Stomach (tissue), 9 donors: ENCODE measurements around the gene SLC29A3. TPM values are rescaled to one million over a fixed set of nuclear protein-coding genes. Genes with fewer than 3 reads are reported as not detected.

Experiments
- DNase-seq, 2 donors: peaks; one replicate each; pipeline versions ENCODE4 v3.0.0 to v3.0.0-alpha.2; 2013 to 2019
- H3K27ac ChIP-seq, 5 donors: fragments of 200-600 bp in 4 of 5; sonication (generic) in 4 of 5; one replicate each; pipeline ENCODE4 v1.5.1; 2013 to 2019; ENCODE audit warnings: mild to moderate bottlenecking in 1 of 5, moderate library complexity in 1 of 5
- H3K27me3 ChIP-seq, 3 donors: fragments of 200-600 bp; sonication (generic); one replicate each; pipeline ENCODE4 v1.5.1; 2017 to 2019; ENCODE audit warnings: mixed run types in 1 of 3
- H3K36me3 ChIP-seq, 4 donors: fragments of 200-600 bp; sonication (generic); 1 replicate in 3 of 4; 2 replicates in 1 of 4; pipeline ENCODE4 v1.5.1; 2016 to 2019
- H3K4me1 ChIP-seq, 4 donors: fragments of 200-600 bp; sonication (generic); one replicate each; pipeline ENCODE4 v1.5.1; 2016 to 2019
- H3K4me3 ChIP-seq, 4 donors: fragments of 200-600 bp; sonication (generic) in 3 of 4; one replicate each; pipeline ENCODE4 v1.5.1; 2016 to 2019; ENCODE audit warnings: mild to moderate bottlenecking in 1 of 4
- H3K9me3 ChIP-seq, 4 donors: fragments of 200-600 bp; sonication (generic); one replicate each; pipeline ENCODE4 v1.5.1; 2016 to 2019
- EP300 ChIP-seq: sonication (generic); formaldehyde crosslinking; IDR thresholded peaks from one replicate; pipeline ENCODE4 v1.6.1; 2017; ENCODE audit warnings: antibody characterized with exemption
- POLR2A ChIP-seq, 4 donors: fragments of 450-650 bp; IDR thresholded peaks; one replicate each; pipeline ENCODE4 v1.6.1; 2016; ENCODE audit warnings: antibody characterized with exemption in 4 of 4, control low read depth in 2 of 4, mild to moderate bottlenecking in 1 of 4, moderate library complexity in 1 of 4
- POLR2AphosphoS5 ChIP-seq, 3 donors: sonication (generic); formaldehyde crosslinking; IDR thresholded peaks; one replicate each; pipeline ENCODE4 v1.6.1; 2016; ENCODE audit warnings: antibody characterized with exemption in 3 of 3
- WGBS, 5 donors: extraction: QIAGEN DNeasy Blood & Tissue Kit in 3 of 5; methylation state at CpG; one replicate each; pipeline versions ENCODE4 v1.1.5 to v1.1.7; 2013 to 2018; 5-methylcytosine and 5-hydroxymethylcytosine counted together
- intact Hi-C: fragments of 100-400 bp; cut with DNase I; formaldehyde crosslinking; loops from one replicate; pipeline ENCODE4 v1.15.1; 2023; ENCODE audit warnings: low total_unique reads
- polyA plus RNA-seq, 3 donors: library from polyadenylated mRNA; stranded (reverse); fragments of 200-250 nt; gene quantifications; one replicate each; pipeline ENCODE4 v1.2.3, GENCODE V29; 2013
- total RNA-seq, 5 donors: library from RNA; depleted of rRNA; stranded (reverse); fragments of >200 nt; gene quantifications; one replicate each; pipeline versions ENCODE4 v1.1.0 to v1.2.3, GENCODE V29; 2014 to 2016
- TF ChIP-seq, protein P1 (sequence below), 7 experiments: fragments of 450-650 bp in 4 of 7; fragments of 200-600 bp in 3 of 7; sonication (generic) in 3 of 7; IDR thresholded peaks; one replicate each; pipeline ENCODE4 v1.5.1; 2016 to 2019; ENCODE audit warnings: antibody characterized with exemption in 7 of 7, control low read depth in 2 of 7, mild to moderate bottlenecking in 1 of 7
- donor health status: healthy with polysubstance abuse.
- donor health status: Bipolar disorder and iron deficiency.
- donor health status: healthy.

Gene SLC29A3
- total and polyA plus RNA-seq, 8 donors: 2.8 to 23.7 (median 4.2) TPM; not detected in 2

GRCh38 chr10:71375952-71376351, 56.9 kb downstream of the SLC29A3 start:
- WGBS, 5 donors: 46 to 53% (median 49%) methylated on average over 3 of the region's 3 CpGs
- H3K27me3 ChIP-seq: no peaks in the 10 kb centered on the region
- TF ChIP-seq EP300 (no peak), POLR2A (IDR thresholded peaks at IDR 0.05) (no peak), POLR2AphosphoS5 (IDR thresholded peaks at IDR 0.05) (no peak)
- TF ChIP-seq, protein P1, sequence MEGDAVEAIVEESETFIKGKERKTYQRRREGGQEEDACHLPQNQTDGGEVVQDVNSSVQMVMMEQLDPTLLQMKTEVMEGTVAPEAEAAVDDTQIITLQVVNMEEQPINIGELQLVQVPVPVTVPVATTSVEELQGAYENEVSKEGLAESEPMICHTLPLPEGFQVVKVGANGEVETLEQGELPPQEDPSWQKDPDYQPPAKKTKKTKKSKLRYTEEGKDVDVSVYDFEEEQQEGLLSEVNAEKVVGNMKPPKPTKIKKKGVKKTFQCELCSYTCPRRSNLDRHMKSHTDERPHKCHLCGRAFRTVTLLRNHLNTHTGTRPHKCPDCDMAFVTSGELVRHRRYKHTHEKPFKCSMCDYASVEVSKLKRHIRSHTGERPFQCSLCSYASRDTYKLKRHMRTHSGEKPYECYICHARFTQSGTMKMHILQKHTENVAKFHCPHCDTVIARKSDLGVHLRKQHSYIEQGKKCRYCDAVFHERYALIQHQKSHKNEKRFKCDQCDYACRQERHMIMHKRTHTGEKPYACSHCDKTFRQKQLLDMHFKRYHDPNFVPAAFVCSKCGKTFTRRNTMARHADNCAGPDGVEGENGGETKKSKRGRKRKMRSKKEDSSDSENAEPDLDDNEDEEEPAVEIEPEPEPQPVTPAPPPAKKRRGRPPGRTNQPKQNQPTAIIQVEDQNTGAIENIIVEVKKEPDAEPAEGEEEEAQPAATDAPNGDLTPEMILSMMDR (IDR thresholded peaks at IDR 0.05): no peak
- DNase-seq: peak in 1 of 2 donors; percentile 32
- peak overlapping the region in 2 of 5 donors; percentile 61 to 91 for H3K27ac ChIP-seq
- H3K9me3 ChIP-seq: no peaks in the 10 kb centered on the region
- no peak overlapping the region for H3K4me3 ChIP-seq
- H3K4me1 ChIP-seq: peaks cover 7 to 37% (median 17%) of the 10 kb centered on the region in 4 donors
- no peaks in the 10 kb centered on the region for H3K36me3 ChIP-seq
- intact Hi-C loops: loop anchor here (10.0 kb wide), 1 partner anchor 51 kb away; no protein-coding TSS in a partner anchor

DNA sequence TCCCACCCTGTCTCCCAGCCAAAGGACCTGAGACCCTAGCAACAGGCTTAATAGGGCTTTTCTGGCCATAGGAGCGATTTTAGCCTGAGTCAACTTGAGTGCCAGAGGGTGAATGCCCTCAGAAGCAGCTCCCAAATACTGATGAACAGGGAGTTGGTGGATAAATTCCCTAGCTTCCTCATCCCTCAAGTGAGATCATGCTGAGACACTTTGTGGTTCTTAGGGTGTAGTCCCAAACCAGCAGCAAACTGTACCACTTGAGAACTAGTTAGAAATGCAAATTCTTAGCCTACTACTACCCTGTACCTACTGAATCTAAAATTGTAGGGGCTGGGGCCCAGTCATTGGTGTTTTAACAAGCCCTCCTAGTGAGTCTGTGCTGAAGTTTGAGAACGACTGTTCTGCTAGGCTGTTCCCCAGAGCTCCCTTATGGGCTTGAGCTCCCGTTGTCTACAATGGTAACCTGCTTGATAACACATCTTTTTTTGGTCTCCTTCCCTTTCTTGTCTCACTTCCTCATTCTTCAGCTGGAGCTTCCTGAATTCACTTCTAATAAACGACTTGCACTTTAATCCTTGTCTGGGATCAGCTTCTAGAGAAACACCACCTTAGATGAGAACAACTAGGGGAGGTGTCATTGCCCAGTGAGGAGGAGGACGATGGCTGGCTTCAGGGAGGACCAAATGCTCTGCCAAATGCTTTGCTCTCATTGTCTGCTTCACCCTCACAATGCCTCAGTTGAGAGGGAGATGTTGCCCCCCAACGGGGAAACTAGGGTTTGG, 59.5 kb downstream of the SLC29A3 start:
- intact Hi-C loops: loop anchor here (10.0 kb wide), 1 partner anchor 54 kb away; no protein-coding TSS in a partner anchor

GRCh38 chr10:71379118-71379766, 60.2 kb downstream of the SLC29A3 start:
- Histone ChIP-seq H3K27me3 (no peaks in the 10 kb centered on the region), H3K9me3 (no peaks in the 10 kb centered on the region), H3K4me3 (no peak overlapping the region), H3K36me3 (no peaks in the 10 kb centered on the region), H3K27ac (no peak overlapping the region), H3K4me1 (peaks cover 7 to 30% (median 17%) of the 10 kb centered on the region in 4 donors)
- TF ChIP-seq POLR2A (IDR thresholded peaks at IDR 0.05) (no peak), POLR2AphosphoS5 (IDR thresholded peaks at IDR 0.05) (no peak), EP300 (no peak)
- TF ChIP-seq, protein P1 (IDR thresholded peaks at IDR 0.05): no peak
- WGBS, 5 donors: 48 to 75% (median 68%) methylated on average over 3 of the region's 3 CpGs
- intact Hi-C loops: loop anchor here (10.0 kb wide), 1 partner anchor 54 kb away; no protein-coding TSS in a partner anchor
- no peak for DNase-seq

More for the DNA sequence above, 59.5 kb downstream of the SLC29A3 start:
- H3K4me1 ChIP-seq: peaks cover 7 to 30% (median 17%) of the 10 kb centered on the region in 4 donors
- no peak for DNase-seq
- no peak overlapping the region for H3K4me3 ChIP-seq
- no peak overlapping the region for H3K27ac ChIP-seq
- 47 to 58% (median 57%) methylated on average over 6 of the region's 6 CpGs for whole genome bisulfite sequencing, 5 donors
- TF ChIP-seq POLR2A (IDR thresholded peaks at IDR 0.05) (no peak), POLR2AphosphoS5 (IDR thresholded peaks at IDR 0.05) (no peak)
- no peaks in the 10 kb centered on the region for H3K36me3 ChIP-seq
- no peaks in the 10 kb centered on the region for H3K27me3 ChIP-seq
- no peaks in the 10 kb centered on the region for H3K9me3 ChIP-seq

DNA sequence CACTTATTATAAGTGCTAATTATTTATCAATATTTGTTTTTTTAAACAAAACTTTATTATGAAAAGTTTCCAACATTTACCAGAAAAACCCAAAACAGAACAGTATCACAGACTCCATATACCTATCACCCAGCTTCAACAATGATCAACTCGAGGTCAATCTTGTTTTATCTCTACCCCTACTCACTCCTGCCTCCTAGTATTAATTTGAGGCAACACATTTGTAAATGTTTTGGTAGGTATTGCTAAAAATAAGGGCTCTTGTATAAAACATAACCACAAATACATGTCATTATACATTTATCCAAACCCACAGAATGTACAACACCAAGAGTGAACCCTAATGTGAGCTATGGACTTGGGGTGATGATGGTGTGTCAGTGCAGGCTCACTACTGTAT, 61.8 kb downstream of the SLC29A3 start:
- TF ChIP-seq POLR2A (IDR thresholded peaks at IDR 0.05) (no peak), EP300 (no peak), POLR2AphosphoS5 (IDR thresholded peaks at IDR 0.05) (no peak)
- TF ChIP-seq, protein P1 (IDR thresholded peaks at IDR 0.05): no peak
- Histone ChIP-seq H3K36me3 (no peaks in the 10 kb centered on the region), H3K27me3 (no peaks in the 10 kb centered on the region), H3K4me1 (peaks cover 7 to 27% (median 16%) of the 10 kb centered on the region in 4 donors), H3K4me3 (no peak overlapping the region), H3K9me3 (no peaks in the 10 kb centered on the region), H3K27ac (no peak overlapping the region)
- no peak for DNase-seq
- intact Hi-C loops: no loop called here
- WGBS, 5 donors: 16 to 44% (median 31%) methylated on average over 1 of the region's 1 CpG
